Measurements from ENCODE around the gene IRS2.

The IRS2 gene

GRCh38 chr13:109802936-109803335 lies 16.6 kb upstream of the IRS2 start:
- DNase-seq (ENCODE audit: low spot score): no peak

- no peak for DNase-seq (ENCODE audit: low spot score)
Observed at GRCh38 chr13:109795011-109795410, 8.6 kb upstream of the IRS2 start.

- DNase-seq (ENCODE audit: low spot score): no peak
Observed at GRCh38 chr13:109794095-109794494, 7.7 kb upstream of the IRS2 start.

- no peak for DNase-seq (ENCODE audit: low spot score)
Observed at GRCh38 chr13:109792416-109793059, 6.2 kb upstream of the IRS2 start.

- DNase-seq (ENCODE audit: low spot score): peak; percentile 48
Observed at GRCh38 chr13:109790942-109791605, 4.7 kb upstream of the IRS2 start.

- no peak for DNase-seq (ENCODE audit: low spot score)
Observed at GRCh38 chr13:109790086-109790485, 3.7 kb upstream of the IRS2 start.

- DNase-seq (ENCODE audit: low spot score): no peak
Observed at GRCh38 chr13:109789262-109789661, 2.9 kb upstream of the IRS2 start.

GRCh38 chr13:109788372-109789111 lies 2.2 kb upstream of the IRS2 start:
- DNase-seq (ENCODE audit: low spot score): no peak

- DNase-seq (ENCODE audit: low spot score): no peak
Observed at GRCh38 chr13:109787135-109787954, 962 bp upstream of the IRS2 start.

GRCh38 chr13:109785892-109786450 lies 412 bp downstream of the IRS2 start:
- no peak for DNase-seq (ENCODE audit: low spot score)

- no peak for DNase-seq (ENCODE audit: low spot score)
Observed at GRCh38 chr13:109785141-109785891, 1.1 kb downstream of the IRS2 start.

GRCh38 chr13:109784590-109785140 lies 1.7 kb downstream of the IRS2 start:
- peak; percentile 67 for DNase-seq (ENCODE audit: low spot score)

- DNase-seq (ENCODE audit: low spot score): no peak
Observed at GRCh38 chr13:109783815-109784589, 2.4 kb downstream of the IRS2 start.

- DNase-seq (ENCODE audit: low spot score): peak; percentile 60
Observed at GRCh38 chr13:109783447-109783814, 3.0 kb downstream of the IRS2 start.

- no peak for DNase-seq (ENCODE audit: low spot score)
Observed at GRCh38 chr13:109782823-109783431, 3.5 kb downstream of the IRS2 start.

- DNase-seq (ENCODE audit: low spot score): no peak
Observed at GRCh38 chr13:109782066-109782822, 4.1 kb downstream of the IRS2 start.

- no peak for DNase-seq (ENCODE audit: low spot score)
Observed at GRCh38 chr13:109781384-109782065, 4.9 kb downstream of the IRS2 start.

GRCh38 chr13:109780845-109781383 lies 5.5 kb downstream of the IRS2 start:
- no peak for DNase-seq (ENCODE audit: low spot score)

All from HuH-7 (cell line).